ENCODE data around the gene RGS7. TPM values are rescaled to one million over a fixed set of nuclear protein-coding genes. Genes with fewer than 3 reads are reported as not detected.
"Not testable (repeated sequence)": the region's sequence is repeated elsewhere in the genome, so short reads cannot be mapped to it uniquely, and the experiment has no call there.

The RGS7 gene
- total RNA-seq, 1 donor from 2014 or later = 1.9 TPM

- Mint-ChIP-seq H3K4me3 (no peak overlapping the region), H3K27me3 (ENCODE audit: low read depth) (no peaks in the 10 kb centered on the region), H3K36me3 (no peaks in the 10 kb centered on the region), H3K27ac (no peak overlapping the region), H3K9me3 (no peaks in the 10 kb centered on the region), H3K4me1 (peaks cover 7% of the 10 kb centered on the region)
- no peak for TF ChIP-seq CTCF (IDR thresholded peaks at IDR 0.05; ENCODE audit: unreplicated experiment)
- DNase-seq (ENCODE audit: low spot score in 2 of 2, unreplicated experiment in 2 of 2) = no peak
These were observed 617.3 kb downstream of the RGS7 start for GRCh38 chr1:240739754-240740153.

- Mint-ChIP-seq H3K36me3 (no peaks in the 10 kb centered on the region), H3K4me1 (peaks cover 7% of the 10 kb centered on the region)
These were observed 617.9 kb downstream of the RGS7 start for GRCh38 chr1:240739139-240739538.

GRCh38 chr1:240737766-240738265, 619.2 kb downstream of the RGS7 start:
- DNase-seq (ENCODE audit: low spot score in 2 of 2, unreplicated experiment in 2 of 2) = no peak
- H3K36me3 Mint-ChIP-seq = no peaks in the 10 kb centered on the region
- H3K4me1 Mint-ChIP-seq = peaks cover 7% of the 10 kb centered on the region
- H3K9me3 Mint-ChIP-seq = no peaks in the 10 kb centered on the region
- TF ChIP-seq CTCF (IDR thresholded peaks at IDR 0.05; ENCODE audit: unreplicated experiment) = no peak
- H3K27ac Mint-ChIP-seq = no peak overlapping the region
- no peak overlapping the region for H3K4me3 Mint-ChIP-seq
- H3K27me3 Mint-ChIP-seq (ENCODE audit: low read depth) = no peaks in the 10 kb centered on the region

More at GRCh38 chr1:240739139-240739538, 617.9 kb downstream of the RGS7 start:
- Mint-ChIP-seq H3K27ac (no peak overlapping the region), H3K4me3 (no peak overlapping the region), H3K27me3 (ENCODE audit: low read depth) (no peaks in the 10 kb centered on the region), H3K9me3 (no peaks in the 10 kb centered on the region)
- no peak for TF ChIP-seq CTCF (IDR thresholded peaks at IDR 0.05; ENCODE audit: unreplicated experiment)
- no peak for DNase-seq (ENCODE audit: low spot score in 2 of 2, unreplicated experiment in 2 of 2)

- Mint-ChIP-seq H3K9me3 (no peaks in the 10 kb centered on the region), H3K36me3 (no peaks in the 10 kb centered on the region), H3K27me3 (ENCODE audit: low read depth) (no peaks in the 10 kb centered on the region), H3K4me1 (peaks cover 7% of the 10 kb centered on the region), H3K27ac (no peak overlapping the region), H3K4me3 (no peak overlapping the region)
- DNase-seq (ENCODE audit: low spot score in 2 of 2, unreplicated experiment in 2 of 2) = no peak
- TF ChIP-seq CTCF (IDR thresholded peaks at IDR 0.05; ENCODE audit: unreplicated experiment) = no peak
These were observed 619.7 kb downstream of the RGS7 start for GRCh38 chr1:240737298-240737697.

GRCh38 chr1:240734705-240735104, 622.3 kb downstream of the RGS7 start:
- not testable (repeated sequence) for H3K27me3 Mint-ChIP-seq (ENCODE audit: low read depth); H3K4me1 Mint-ChIP-seq; H3K9me3 Mint-ChIP-seq; DNase-seq (ENCODE audit: low spot score in 2 of 2, unreplicated experiment in 2 of 2); H3K36me3 Mint-ChIP-seq; H3K27ac Mint-ChIP-seq; H3K4me3 Mint-ChIP-seq

GRCh38 chr1:240734001-240734400, 623.0 kb downstream of the RGS7 start:
- Mint-ChIP-seq H3K36me3 (no peaks in the 10 kb centered on the region), H3K4me3 (no peak overlapping the region), H3K27ac (no peak overlapping the region), H3K4me1 (no peaks in the 10 kb centered on the region), H3K9me3 (no peaks in the 10 kb centered on the region), H3K27me3 (ENCODE audit: low read depth) (peaks cover 2% of the 10 kb centered on the region)
- TF ChIP-seq CTCF (IDR thresholded peaks at IDR 0.05; ENCODE audit: unreplicated experiment) = no peak
- DNase-seq (ENCODE audit: low spot score in 2 of 2, unreplicated experiment in 2 of 2) = no peak

Data from mesothelial cell of epicardium (in vitro differentiated cells).